Stimulated activated CD4-positive, alpha-beta T cell treated with anti-CD3 and anti-CD28 coated beads, Interleukin-12 subunit alpha, Interleukin-12 subunit beta, amount 100 ng/mL, for 24 hours (primary cell): Measurements from ENCODE around the gene DGCR8.
A peak's percentile ranks its signal among the peaks of the same experiment; 100 is the strongest.

Source experiments
- DNase-seq, 2 experiments: peaks; one replicate each; pipeline ENCODE4 v3.0.0-alpha.2; 2020; ENCODE audit warnings: low read depth in 2 of 2

Gene DGCR8

GRCh38 chr22:20089977-20090729 lies 10.1 kb downstream of the DGCR8 start:
- no peak for DNase-seq

DNA sequence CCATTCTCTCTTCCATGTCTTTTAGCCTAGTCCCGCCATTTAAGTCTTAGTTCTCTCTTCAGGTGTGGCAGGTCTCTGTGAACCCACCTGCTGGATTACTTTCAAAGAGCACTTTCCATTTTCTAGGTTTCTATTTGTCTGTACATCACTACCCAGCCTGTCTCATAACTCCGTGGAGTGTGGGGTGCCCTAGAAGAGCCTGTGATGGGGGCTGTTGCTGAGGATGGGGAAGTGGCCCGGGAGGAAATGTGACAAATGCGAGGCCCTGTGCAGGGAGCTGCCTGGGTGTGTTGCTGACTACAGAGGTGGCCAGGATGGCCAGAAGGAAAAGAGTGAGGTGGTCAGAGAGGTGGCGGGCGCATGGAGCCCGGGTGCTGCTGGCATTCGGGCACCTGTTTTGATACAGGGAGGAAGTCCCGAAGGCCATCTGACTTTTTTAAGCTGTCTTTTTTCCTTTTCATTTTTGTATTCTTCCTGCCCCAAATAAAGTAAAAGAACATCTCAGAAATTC lies 10.7 kb downstream of the DGCR8 start:
- DNase-seq, result no peak

DNA sequence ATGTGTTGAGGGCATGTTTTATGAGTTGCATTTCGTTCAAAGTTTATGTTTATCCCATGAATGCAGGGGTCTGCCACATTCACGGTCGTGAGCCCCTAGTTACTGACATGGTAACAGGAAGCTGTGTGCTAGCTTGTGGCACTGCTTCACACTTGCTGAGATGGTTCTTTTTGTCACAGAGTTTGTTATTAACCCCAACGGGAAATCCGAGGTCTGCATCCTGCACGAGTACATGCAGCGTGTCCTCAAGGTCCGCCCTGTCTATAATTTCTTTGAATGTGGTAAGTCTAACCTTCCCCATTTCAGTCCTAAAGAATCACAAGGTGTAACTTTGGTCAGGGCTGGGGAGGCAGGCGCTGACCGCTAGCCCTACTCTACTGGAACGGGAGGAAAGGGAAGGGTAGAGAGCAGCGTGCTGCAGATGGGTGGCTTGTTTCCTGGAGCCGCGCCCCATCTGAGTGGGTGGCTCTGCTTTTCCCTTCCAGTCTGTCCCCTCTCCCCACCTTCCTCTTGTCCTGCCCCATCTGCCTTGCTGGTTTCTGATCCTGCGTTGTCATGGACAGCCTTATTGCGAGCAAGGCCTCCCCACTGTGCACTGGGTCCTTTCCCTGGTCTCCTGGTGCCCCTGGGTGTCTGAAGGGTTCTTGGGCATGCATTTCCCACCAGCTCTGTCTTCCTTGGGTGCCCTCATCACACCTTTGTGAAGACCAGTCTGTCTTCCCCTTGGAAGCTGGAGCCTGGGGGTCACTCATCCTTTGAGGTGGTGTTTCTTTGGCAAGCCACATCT lies 11.8 kb downstream of the DGCR8 start:
- DNase-seq, result no peak

GRCh38 chr22:20092477-20092854 lies 12.4 kb downstream of the DGCR8 start:
- DNase-seq, result no peak

- DNase-seq, result no peak
Observed at GRCh38 chr22:20093418-20094196, 13.6 kb downstream of the DGCR8 start.

DNA sequence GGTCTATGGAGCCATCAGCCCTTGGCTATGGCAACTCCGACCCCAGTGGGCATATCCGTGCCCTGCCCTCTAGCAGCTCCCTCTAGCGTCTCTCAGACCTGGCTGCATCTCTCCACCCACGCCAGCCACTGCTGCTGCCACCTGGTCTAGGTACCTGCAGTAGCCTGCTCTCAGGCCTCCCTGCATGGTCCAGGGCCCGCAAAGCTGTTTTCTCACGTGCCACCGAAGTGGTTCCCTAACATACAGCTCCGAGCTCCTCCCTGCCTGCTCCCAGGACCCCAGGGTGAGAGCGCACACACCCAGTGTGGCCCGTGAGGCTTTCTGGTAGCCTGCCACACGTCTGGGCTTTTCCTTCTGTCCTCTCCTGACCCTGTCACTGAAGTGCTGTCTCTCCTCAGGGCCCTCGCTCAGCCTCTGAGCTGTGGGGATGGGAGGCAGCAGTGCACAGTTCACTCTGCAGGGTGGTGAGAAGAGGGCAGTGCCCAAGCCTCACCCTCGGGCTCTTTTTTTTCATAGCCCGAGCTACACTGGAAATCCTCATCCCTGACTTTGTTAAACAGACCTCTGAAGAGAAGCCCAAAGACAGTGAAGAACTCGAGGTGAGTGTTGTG lies 14.3 kb downstream of the DGCR8 start:
- no peak for DNase-seq

- DNase-seq, result peak in 1 of 2 experiments; percentile 50
Observed at GRCh38 chr22:20095521-20095920, 15.5 kb downstream of the DGCR8 start.

DNA sequence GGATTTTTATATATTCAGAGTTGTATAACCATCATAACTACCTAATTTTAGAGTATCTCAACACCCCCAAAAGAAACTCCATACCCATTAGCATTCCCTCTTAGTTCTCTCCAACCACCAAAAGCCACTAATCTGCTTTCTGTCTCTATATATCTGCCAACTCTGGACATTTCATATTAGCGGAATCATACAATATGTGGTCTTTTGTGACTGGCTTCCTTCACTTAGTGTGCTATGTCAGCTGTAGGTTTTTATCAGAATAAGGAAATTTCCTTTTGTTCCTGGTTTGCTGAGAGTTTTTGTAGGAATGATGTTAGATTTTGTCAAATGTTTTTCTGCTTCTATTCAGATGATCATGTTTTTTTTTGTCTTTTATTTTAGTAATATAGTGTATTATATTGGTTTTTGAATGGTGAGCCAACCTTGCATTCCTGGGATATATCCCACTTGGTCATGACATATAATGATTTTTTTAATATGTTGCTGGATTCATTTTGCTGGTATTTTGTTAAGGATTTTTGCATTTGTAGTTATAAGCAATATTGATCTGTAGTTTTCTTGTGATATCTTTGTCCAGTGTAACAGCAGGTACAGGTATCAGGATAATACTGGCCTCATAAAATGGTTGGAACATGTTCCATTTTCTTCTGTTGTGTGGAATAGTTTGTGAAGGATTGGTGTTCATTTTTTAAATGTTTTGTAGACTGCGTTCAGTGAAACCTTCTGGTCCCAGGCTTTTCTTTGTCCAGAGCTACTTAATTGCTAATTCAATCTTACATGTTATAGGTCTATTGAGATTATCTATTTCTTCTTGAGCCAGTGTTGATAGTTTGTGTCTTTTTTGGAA lies 16.8 kb downstream of the DGCR8 start:
- no peak for DNase-seq

GRCh38 chr22:20099099-20099711 lies 19.2 kb downstream of the DGCR8 start:
- DNase-seq, result no peak

- DNase-seq, result no peak
Observed at GRCh38 chr22:20101638-20102037, 21.6 kb downstream of the DGCR8 start.

GRCh38 chr22:20102203-20102780 lies 22.3 kb downstream of the DGCR8 start:
- no peak for DNase-seq

DNA sequence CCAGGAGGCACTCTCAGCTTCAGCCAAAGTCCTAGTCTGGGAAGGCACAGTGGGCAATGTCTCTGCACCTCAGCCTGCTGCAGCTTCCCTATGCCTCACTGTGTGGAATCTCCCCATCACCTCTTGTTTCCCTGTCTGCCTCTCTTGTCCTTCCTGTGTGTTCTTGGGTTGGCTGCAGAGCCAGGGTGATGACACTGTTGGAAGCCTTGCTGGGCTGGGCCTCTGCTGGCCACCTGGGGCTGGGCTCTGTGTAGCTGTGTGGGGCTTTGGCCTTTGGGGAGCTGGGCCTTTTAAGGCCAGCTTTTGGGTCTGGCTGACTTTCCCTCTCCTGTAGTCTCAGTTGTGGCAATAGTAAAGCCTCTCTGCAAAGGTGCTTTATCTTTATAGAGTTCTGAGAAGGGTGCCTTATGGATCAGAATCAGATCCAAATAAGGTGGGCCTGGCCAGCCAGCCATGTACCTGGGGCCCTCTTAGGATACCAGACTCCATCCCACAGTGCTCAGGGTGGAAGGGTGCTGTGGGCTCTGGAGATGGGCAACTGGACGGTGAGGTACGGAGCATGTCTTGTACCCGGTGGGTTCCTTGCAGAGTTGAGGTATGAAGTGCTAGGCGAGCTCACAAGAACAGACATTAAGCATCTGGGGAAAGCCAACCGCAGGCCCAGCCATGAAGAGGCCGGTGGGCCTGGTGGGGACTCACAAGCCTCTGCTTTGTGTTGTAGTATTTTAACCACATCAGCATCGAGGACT lies 25.6 kb downstream of the DGCR8 start:
- DNase-seq, result no peak

DNA sequence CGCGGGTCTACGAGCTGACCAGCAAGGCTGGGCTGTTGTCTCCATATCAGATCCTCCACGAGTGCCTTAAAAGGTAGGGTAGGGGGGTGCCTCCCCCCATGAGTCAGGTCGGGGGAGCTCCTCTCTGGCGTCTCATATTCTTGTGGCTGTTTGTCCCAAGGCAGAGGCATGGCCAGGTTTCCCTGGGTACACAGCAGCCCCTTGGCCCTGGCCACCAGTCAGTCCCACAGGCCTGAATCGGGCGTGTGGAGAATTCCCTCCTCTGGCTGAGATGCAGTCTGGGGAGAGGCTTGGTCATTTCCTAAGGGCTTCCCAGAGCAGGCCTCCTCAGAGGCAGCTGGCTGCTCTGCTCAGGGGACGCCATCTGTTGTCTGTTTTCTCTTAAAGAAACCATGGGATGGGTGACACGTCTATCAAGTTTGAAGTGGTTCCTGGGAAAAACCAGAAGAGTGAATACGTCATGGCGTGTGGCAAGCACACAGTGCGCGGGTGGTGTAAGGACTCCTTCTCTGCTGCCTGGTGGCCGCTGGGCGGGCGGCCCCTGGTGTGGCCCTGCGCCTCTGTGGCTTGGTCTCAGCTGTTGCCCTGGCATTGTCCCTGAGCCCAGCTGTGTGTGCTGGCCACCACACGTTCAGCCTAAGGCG lies 26.3 kb downstream of the DGCR8 start:
- no peak for DNase-seq

- DNase-seq, result no peak
Observed at GRCh38 chr22:20106849-20107237, 26.8 kb downstream of the DGCR8 start.

- no peak for DNase-seq
Observed at GRCh38 chr22:20107471-20107901, 27.4 kb downstream of the DGCR8 start.

DNA sequence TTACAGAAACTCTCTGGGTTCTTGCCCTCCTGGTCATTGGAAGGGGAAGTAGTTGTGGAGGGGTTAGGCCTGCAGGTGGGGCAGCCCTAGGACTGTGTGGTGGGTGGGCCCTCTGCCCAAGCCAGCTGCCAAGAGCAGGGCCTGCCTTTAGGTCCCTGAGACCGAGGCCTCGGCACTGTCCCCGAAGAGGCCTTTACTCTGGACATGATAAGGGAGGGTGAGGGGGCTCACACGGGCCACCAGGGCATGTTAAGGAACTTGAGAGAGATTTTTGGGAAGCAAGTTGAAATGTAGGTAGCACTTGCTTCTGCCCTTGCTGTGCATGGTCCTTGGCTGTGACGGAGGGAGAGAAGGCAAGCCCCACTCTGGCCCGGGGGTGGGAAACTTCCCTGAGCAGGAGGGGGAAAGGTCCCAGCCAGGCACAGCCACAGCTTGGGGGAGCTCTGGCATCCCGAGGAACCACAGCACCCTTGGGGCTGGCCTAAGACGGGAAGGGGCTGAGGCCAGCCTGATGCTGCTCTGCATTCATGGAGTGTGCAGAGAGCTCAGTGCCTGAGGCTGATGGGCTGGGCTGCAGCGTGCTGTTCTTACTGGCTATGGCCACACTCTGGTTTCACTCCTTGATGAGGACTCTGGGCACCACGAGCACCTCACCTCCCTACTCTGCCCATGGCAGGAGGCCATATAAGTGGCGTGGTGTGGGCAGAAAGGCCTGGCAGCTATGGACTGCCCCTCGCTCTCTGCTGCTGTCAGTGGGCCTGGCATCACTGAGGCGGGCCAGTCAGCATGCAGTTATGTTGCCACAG lies 28.1 kb downstream of the DGCR8 start:
- no peak for DNase-seq

GRCh38 chr22:20108757-20109230 lies 28.8 kb downstream of the DGCR8 start:
- DNase-seq, result no peak
